Upper lobe of left lung (tissue), 4 donors: ENCODE data around the gene PAGE2.

Experiments
- EP300 ChIP-seq, 4 donors: sonication (generic); formaldehyde crosslinking; IDR thresholded peaks; one replicate each; pipeline ENCODE4 v1.5.1; 2017; ENCODE audit warnings: antibody characterized with exemption in 4 of 4, control low read depth in 2 of 4
- TF ChIP-seq, protein P1 (sequence below), 6 experiments: fragments of 450-650 bp in 4 of 6; fragments of 200-600 bp in 2 of 6; sonication (generic) in 2 of 6; IDR thresholded peaks; one replicate each; pipeline ENCODE4 v1.5.1; 2016 to 2019; ENCODE audit warnings: antibody characterized with exemption in 6 of 6

DNA sequence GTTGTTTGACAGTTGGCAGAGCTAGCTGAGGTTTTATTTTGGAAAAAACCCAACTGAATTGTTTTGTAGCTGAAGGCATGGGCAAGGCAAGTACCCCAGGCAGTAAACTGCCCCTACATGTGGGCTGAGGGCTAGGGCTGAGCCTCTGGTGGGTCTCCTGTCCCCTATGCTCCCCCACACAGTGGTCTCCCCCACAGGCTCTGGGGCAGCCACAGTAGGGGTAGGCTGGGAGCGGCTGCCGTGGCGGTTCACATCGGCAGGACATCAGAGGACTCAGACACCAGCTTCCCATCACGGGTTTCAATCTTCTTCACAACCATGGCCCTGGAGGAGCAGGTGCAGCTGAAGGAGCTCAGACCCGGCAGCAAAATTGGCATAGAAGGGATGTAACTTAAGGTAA, 47.3 kb upstream of the PAGE2 start:
- TF ChIP-seq, protein P1, sequence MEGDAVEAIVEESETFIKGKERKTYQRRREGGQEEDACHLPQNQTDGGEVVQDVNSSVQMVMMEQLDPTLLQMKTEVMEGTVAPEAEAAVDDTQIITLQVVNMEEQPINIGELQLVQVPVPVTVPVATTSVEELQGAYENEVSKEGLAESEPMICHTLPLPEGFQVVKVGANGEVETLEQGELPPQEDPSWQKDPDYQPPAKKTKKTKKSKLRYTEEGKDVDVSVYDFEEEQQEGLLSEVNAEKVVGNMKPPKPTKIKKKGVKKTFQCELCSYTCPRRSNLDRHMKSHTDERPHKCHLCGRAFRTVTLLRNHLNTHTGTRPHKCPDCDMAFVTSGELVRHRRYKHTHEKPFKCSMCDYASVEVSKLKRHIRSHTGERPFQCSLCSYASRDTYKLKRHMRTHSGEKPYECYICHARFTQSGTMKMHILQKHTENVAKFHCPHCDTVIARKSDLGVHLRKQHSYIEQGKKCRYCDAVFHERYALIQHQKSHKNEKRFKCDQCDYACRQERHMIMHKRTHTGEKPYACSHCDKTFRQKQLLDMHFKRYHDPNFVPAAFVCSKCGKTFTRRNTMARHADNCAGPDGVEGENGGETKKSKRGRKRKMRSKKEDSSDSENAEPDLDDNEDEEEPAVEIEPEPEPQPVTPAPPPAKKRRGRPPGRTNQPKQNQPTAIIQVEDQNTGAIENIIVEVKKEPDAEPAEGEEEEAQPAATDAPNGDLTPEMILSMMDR (IDR thresholded peaks at IDR 0.05): no peak
- no peak for TF ChIP-seq EP300 (IDR thresholded peaks at IDR 0.05)
